OCI-M2 (cell line): ENCODE results near the gene SRPRB.

Experiments
- DNase-seq: peaks from one replicate; lab custom pipeline; 2025; ENCODE audit not compliant: unreplicated experiment; lab: John Stamatoyannopoulos, UW

Gene SRPRB

GRCh38 chr3:133865136-133865855 is 59.7 kb downstream of the SRPRB start:
- no peak for DNase-seq

GRCh38 chr3:133866141-133866540 is 60.5 kb downstream of the SRPRB start:
- DNase-seq, result no peak

DNA sequence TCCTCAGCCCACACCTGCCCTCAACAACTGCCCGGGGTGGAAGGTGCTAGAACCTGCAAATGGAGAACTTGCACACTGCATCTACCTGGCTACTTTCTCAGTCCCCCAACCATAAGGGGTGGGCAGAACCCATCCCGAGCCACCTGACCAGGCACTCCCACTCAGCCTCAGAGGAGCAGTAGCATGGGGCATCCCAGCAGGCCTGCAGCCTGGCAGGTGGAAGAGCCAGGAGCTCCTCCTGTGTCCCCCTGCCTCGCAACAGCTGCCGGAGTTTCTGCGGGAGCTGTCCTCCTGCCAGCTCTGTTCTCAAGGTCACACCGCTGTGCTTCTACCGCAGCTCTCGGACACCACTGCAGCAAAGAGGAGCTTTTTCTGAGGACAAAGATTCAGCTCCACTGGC is 62.6 kb downstream of the SRPRB start:
- no peak for DNase-seq

- no peak for DNase-seq
Measured at GRCh38 chr3:133868758-133869475, 63.3 kb downstream of the SRPRB start.

DNA sequence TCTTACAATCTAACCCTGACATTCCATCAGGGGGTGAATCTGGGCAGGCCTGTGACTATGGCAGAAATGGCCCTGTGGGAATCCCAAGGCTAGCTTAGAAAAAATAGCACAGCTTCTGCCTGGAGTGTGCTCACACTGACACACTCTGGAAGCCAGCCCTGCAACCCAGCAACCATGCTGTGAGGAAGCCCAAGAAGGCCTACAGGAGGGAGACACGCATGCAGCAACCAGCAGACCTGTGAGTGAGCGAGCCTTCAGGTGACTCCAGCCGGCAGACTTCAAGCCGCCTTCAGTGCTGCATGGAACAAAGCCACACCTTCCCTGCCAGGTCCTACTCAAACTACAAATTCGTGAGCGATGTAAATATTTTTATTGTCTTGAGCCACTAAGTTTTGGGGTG is 64.0 kb downstream of the SRPRB start:
- no peak for DNase-seq

GRCh38 chr3:133870822-133871221 is 65.2 kb downstream of the SRPRB start:
- DNase-seq, result no peak
